Mucosa of descending colon (tissue), 3 donors: ENCODE results near the gene TBX19. TPM values are rescaled to one million over a fixed set of nuclear protein-coding genes. Genes with fewer than 3 reads are reported as not detected.

Experiments used
- ATAC-seq: fragments of 200-7000 bp; cut with Tn5 transposase; one replicate; pipeline ENCODE4 v1.9.1; 2020; ENCODE audit warnings: mild to moderate bottlenecking, moderate library complexity
- DNase-seq, 3 donors: peaks; one replicate each; pipeline ENCODE4 v3.0.0-alpha.2; 2020
- H3K36me3 ChIP-seq: fragments of 200-600 bp; one replicate; pipeline ENCODE4 v1.8.0; 2021; ENCODE audit warnings: low read depth, mild to moderate bottlenecking
- H3K4me1 ChIP-seq: fragments of 200-600 bp; one replicate; pipeline ENCODE4 v1.8.0; 2021; ENCODE audit warnings: low read depth, mild to moderate bottlenecking
- H3K4me3 ChIP-seq: fragments of 200-600 bp; one replicate; pipeline ENCODE4 v1.8.0; 2021; ENCODE audit warnings: mild to moderate bottlenecking
- H3K9me3 ChIP-seq: fragments of 200-600 bp; one replicate; pipeline ENCODE4 v1.8.0; 2021; ENCODE audit warnings: mild to moderate bottlenecking
- CTCF ChIP-seq: fragments of 200-600 bp; IDR thresholded peaks from one replicate; pipeline ENCODE4 v1.8.0; 2022; ENCODE audit warnings: antibody characterized with exemption, mild to moderate bottlenecking
- intact Hi-C, 2 donors: fragments of 100-400 bp; cut with DNase I in 1 of 2; cut with micrococcal nuclease in 1 of 2; formaldehyde crosslinking; loops; one replicate each; pipeline versions ENCODE4 v1.11.0 to v1.11.1; 2022; cut with DNase I, micrococcal nuclease
- long read RNA-seq, 2 donors: library from polyadenylated mRNA; unstranded; transcript quantifications; one replicate each; pipeline ENCODE4 v2.0.0, GENCODE V29; 2019 to 2021
- total RNA-seq, 3 donors: library from RNA; stranded (reverse); fragmentation: NEBNext Ultra II Directional in 2 of 3; extraction: Animal tissue kit (Norgen Biotek cat#: 25700) in 2 of 3; gene quantifications; one replicate each; pipeline versions ENCODE4 v1.2.1 to v1.2.4, GENCODE V29; 2021 to 2023
- donor health status: DM: no; HTN: no; CAD: no; lungs with moderate emphysema.
- donor health status: DM: no; HTN: no; CAD: no.
- donor health status: DM: no; HTN: yes; CAD: no.

Gene TBX19
- total RNA-seq, result 1 to 10 TPM; 1.1 to 2.6 (median 2.3) TPM
- long read RNA-seq, donor 1, partial matches to known transcripts, result 0 of 3 reads
- long read RNA-seq, donor 1, other reads (novel, unspliced or antisense), result 3 of 3 reads
- long read RNA-seq, donor 2, result 0 reads

GRCh38 chr1:168280296-168280927 lies at the start of gene TBX19:
TBX19 (plus strand) TSS chr1:168280877; CDS start chr1:168281091, 214 bp downstream.
- intact Hi-C loops, result no loop called here
- no peak for ATAC-seq

GRCh38 chr1:168234846-168235547 lies 45.7 kb upstream of the TBX19 start:
- ATAC-seq (peak; percentile 89), DNase-seq (peak in 1 of 3 donors; percentile 43)
- intact Hi-C loops, result no loop called here
- TF ChIP-seq CTCF, result peak; percentile 14
- H3K4me1 ChIP-seq, result peaks cover 7% of the 10 kb centered on the region
- no peaks in the 10 kb centered on the region for H3K9me3 ChIP-seq
- no peak overlapping the region for H3K4me3 ChIP-seq
- H3K36me3 ChIP-seq, result peaks cover 3% of the 10 kb centered on the region

More at GRCh38 chr1:168280296-168280927, at the start of gene TBX19:
- no peak within 1 kb of the TSS for H3K4me3 ChIP-seq
- no peaks in the 10 kb centered on the region for H3K36me3 ChIP-seq
- no peak for TF ChIP-seq CTCF
- H3K4me1 ChIP-seq, result no peaks in the 10 kb centered on the region
- H3K9me3 ChIP-seq, result no peaks in the 10 kb centered on the region
- DNase-seq, result no peak

- peaks cover 7% of the 10 kb centered on the region for H3K4me1 ChIP-seq
- no peak for TF ChIP-seq CTCF
- no peak overlapping the region for H3K4me3 ChIP-seq
- DNase-seq (no peak), ATAC-seq (no peak)
- H3K9me3 ChIP-seq, result no peaks in the 10 kb centered on the region
- H3K36me3 ChIP-seq, result peaks cover 3% of the 10 kb centered on the region
- intact Hi-C loops, result no loop called here
Observed at GRCh38 chr1:168235548-168235885, 45.2 kb upstream of the TBX19 start.

- ATAC-seq, result peak; percentile 65
- no peaks in the 10 kb centered on the region for H3K9me3 ChIP-seq
- TF ChIP-seq CTCF, result no peak
- no peak overlapping the region for H3K4me3 ChIP-seq
- DNase-seq, result no peak
- peaks cover 3% of the 10 kb centered on the region for H3K36me3 ChIP-seq
- intact Hi-C loops, result no loop called here
- peaks cover 7% of the 10 kb centered on the region for H3K4me1 ChIP-seq
Observed at GRCh38 chr1:168235937-168236336, 44.7 kb upstream of the TBX19 start.

GRCh38 chr1:168236836-168237611 lies 43.7 kb upstream of the TBX19 start:
- DNase-seq (no peak), ATAC-seq (no peak)
- Histone ChIP-seq H3K36me3 (peaks cover 1% of the 10 kb centered on the region), H3K4me1 (peaks cover 7% of the 10 kb centered on the region), H3K9me3 (no peaks in the 10 kb centered on the region), H3K4me3 (no peak overlapping the region)
- TF ChIP-seq CTCF, result no peak
- intact Hi-C loops, result no loop called here
